H1 (cell line): ENCODE measurements around the gene PTPRCAP. TPM values are rescaled to one million over a fixed set of nuclear protein-coding genes. Genes with fewer than 3 reads are reported as not detected.
A peak's percentile ranks its signal among the peaks of the same experiment; 100 is the strongest.

Source experiments
- CTCF ChIA-PET: fragments of 300-600 bp; sonication (Branson Sonifier 250); formaldehyde crosslinking; loops from one replicate; lab custom pipeline; 2021; ENCODE audit not compliant: partially characterized antibody; lab: Charles Lee
- POLR2A ChIA-PET: fragments of 300-600 bp; sonication (Branson Sonifier 250); formaldehyde crosslinking; loops from one replicate; lab custom pipeline; 2021; ENCODE audit warnings: inconsistent platforms; ENCODE audit not compliant: partially characterized antibody; lab: Charles Lee
- DNase-seq, 2 experiments: peaks; one replicate each; pipeline versions ENCODE4 v3.0.0 to v3.0.0-alpha.2; 2010 to 2022; ENCODE audit warnings: low spot score in 2 of 2, low read depth in 1 of 2, mixed read lengths in 1 of 2
- FAIRE-seq: peaks from 2 replicates; lab custom pipeline; 2011; peaks lifted over from hg19 to GRCh38; lab: Jason Lieb, UNC
- H2AFZ ChIP-seq: 2 replicates; pipeline ENCODE4 v1.8.1; 2012; ENCODE audit warnings: low read length, inconsistent platforms
- H2AK5ac ChIP-seq: 2 replicates; pipeline ENCODE4 v1.6.1; 2013; ENCODE audit warnings: low read depth, low read length
- H2BK120ac ChIP-seq: replicated peaks from 2 replicates; pipeline ENCODE3; 2013; ENCODE audit warnings: low read depth, low read length, inconsistent platforms
- H2BK12ac ChIP-seq: 2 replicates; pipeline ENCODE4 v1.6.1; 2013; ENCODE audit warnings: low read depth, low read length
- H2BK15ac ChIP-seq: 2 replicates; pipeline ENCODE4 v1.6.1; 2013; ENCODE audit warnings: low read length
- H2BK20ac ChIP-seq: 2 replicates; pipeline ENCODE4 v1.6.1; 2013; ENCODE audit warnings: low read length
- H2BK5ac ChIP-seq: 2 replicates; pipeline ENCODE4 v1.6.1; 2013; ENCODE audit warnings: low read depth, low read length
- H3K14ac ChIP-seq: 2 replicates; pipeline ENCODE4 v1.6.1; 2013; ENCODE audit warnings: inconsistent platforms; ENCODE audit not compliant: insufficient read length
- H3K18ac ChIP-seq: 2 replicates; pipeline ENCODE4 v1.6.1; 2013; ENCODE audit warnings: low read length; ENCODE audit errors: extremely low read depth
- H3K23ac ChIP-seq: 2 replicates; pipeline ENCODE4 v1.6.1; 2013; ENCODE audit warnings: inconsistent platforms; ENCODE audit not compliant: insufficient read length
- H3K23me2 ChIP-seq: 2 replicates; pipeline ENCODE4 v1.6.1; 2013; ENCODE audit warnings: low read depth, low read length
- H3K27ac ChIP-seq: 2 replicates; pipeline ENCODE4 v1.6.1; 2011; ENCODE audit warnings: low read depth, low read length, inconsistent platforms
- H3K27me3 ChIP-seq, 4 experiments: replicated peaks in 1 of 4; 1 replicate in 1 of 4; 2 replicates in 3 of 4; pipeline versions ENCODE4 v1.6.1 to v1.8.1; 2011 to 2013; ENCODE audit warnings: low read length in 3 of 4, mild to moderate bottlenecking in 3 of 4, inconsistent platforms in 2 of 4, mixed read lengths in 2 of 4, moderate library complexity in 1 of 4; ENCODE audit not compliant: control insufficient read depth in 3 of 4, insufficient read depth in 3 of 4; ENCODE audit errors: extremely low read depth in 1 of 4
- H3K36me3 ChIP-seq, 4 experiments: 2 replicates each; pipeline versions ENCODE4 v1.6.1 to v1.8.1; 2011 to 2013; ENCODE audit warnings: mild to moderate bottlenecking in 4 of 4, low read length in 3 of 4, moderate library complexity in 2 of 4, control low read depth in 1 of 4, inconsistent platforms in 1 of 4; ENCODE audit not compliant: insufficient read depth in 4 of 4, control insufficient read depth in 2 of 4
- H3K4ac ChIP-seq: replicated peaks from 2 replicates; pipeline ENCODE3; 2013; ENCODE audit warnings: low read length, low read depth, mixed read lengths, inconsistent platforms; ENCODE audit not compliant: insufficient read length
- H3K4me1 ChIP-seq, 4 experiments: replicated peaks in 1 of 4; 1 replicate in 1 of 4; 2 replicates in 3 of 4; pipeline versions ENCODE4 v1.6.1 to v1.8.1; 2011 to 2013; ENCODE audit warnings: low read length in 3 of 4, inconsistent platforms in 2 of 4, mixed read lengths in 1 of 4; ENCODE audit not compliant: insufficient read depth in 4 of 4, control insufficient read depth in 3 of 4
- H3K4me2 ChIP-seq, 2 experiments: 2 replicates each; pipeline versions ENCODE4 v1.6.1 to v1.8.1; 2011 to 2013; ENCODE audit warnings: low read depth in 2 of 2, low read length in 2 of 2, control low read depth in 1 of 2, inconsistent platforms in 1 of 2, mild to moderate bottlenecking in 1 of 2; ENCODE audit not compliant: insufficient read depth in 1 of 2
- H3K4me3 ChIP-seq, 4 experiments: fragments of 200-600, 300-600 bp in 1 of 4; sonication (generic), shearing (Covaris generic), sonication (Bioruptor Twin) in 1 of 4; 2 replicates each; pipeline versions ENCODE4 v1.5.1 to v1.8.1; 2011 to 2016; ENCODE audit warnings: low read length in 4 of 4, low read depth in 3 of 4, control low read depth in 2 of 4, inconsistent platforms in 2 of 4, mild to moderate bottlenecking in 2 of 4, mixed read lengths in 1 of 4, moderate library complexity in 1 of 4; ENCODE audit not compliant: insufficient read depth in 2 of 4; ENCODE audit errors: extremely low read depth in 1 of 4
- H3K56ac ChIP-seq: replicated peaks from 2 replicates; pipeline ENCODE3; 2013; ENCODE audit warnings: low read depth, mild to moderate bottlenecking, mixed read lengths, low read length, inconsistent platforms; ENCODE audit not compliant: insufficient read length
- H3K79me1 ChIP-seq: 2 replicates; pipeline ENCODE4 v1.6.1; 2013; ENCODE audit warnings: low read depth, low read length, control low read depth
- H3K79me2 ChIP-seq, 2 experiments: 2 replicates each; pipeline versions ENCODE4 v1.6.1 to v1.8.1; 2012 to 2013; ENCODE audit warnings: low read length in 2 of 2, mild to moderate bottlenecking in 2 of 2, inconsistent platforms in 1 of 2; ENCODE audit not compliant: insufficient read depth in 2 of 2, control insufficient read depth in 1 of 2
- H3K9ac ChIP-seq, 4 experiments: replicated peaks in 1 of 4; 1 replicate in 1 of 4; 2 replicates in 3 of 4; pipeline versions ENCODE4 v1.6.1 to v1.8.1; 2011 to 2013; ENCODE audit warnings: low read depth in 3 of 4, low read length in 3 of 4, control low read depth in 2 of 4, mild to moderate bottlenecking in 2 of 4, moderate library complexity in 2 of 4, inconsistent platforms in 1 of 4; ENCODE audit errors: extremely low read depth in 1 of 4
- H3K9me3 ChIP-seq, 2 experiments: 2 replicates each; pipeline versions ENCODE4 v1.6.1 to v1.8.1; 2012 to 2013; ENCODE audit warnings: mild to moderate bottlenecking in 2 of 2, moderate library complexity in 2 of 2, control low read depth in 1 of 2, inconsistent platforms in 1 of 2, low read depth in 1 of 2, low read length in 1 of 2, mixed read lengths in 1 of 2; ENCODE audit not compliant: insufficient read depth in 2 of 2
- H4K20me1 ChIP-seq, 2 experiments: replicated peaks in 1 of 2; 2 replicates each; pipeline versions ENCODE3 to v1.8.1; 2011 to 2013; ENCODE audit warnings: inconsistent platforms in 2 of 2, low read length in 2 of 2, mild to moderate bottlenecking in 1 of 2; ENCODE audit not compliant: insufficient read depth in 2 of 2, control insufficient read depth in 1 of 2
- H4K5ac ChIP-seq: 2 replicates; pipeline ENCODE4 v1.6.1; 2013; ENCODE audit warnings: low read length, low read depth, mixed read lengths, inconsistent platforms; ENCODE audit not compliant: insufficient read length
- H4K8ac ChIP-seq: 2 replicates; pipeline ENCODE4 v1.8.0; 2013; ENCODE audit warnings: mild to moderate bottlenecking, moderate library complexity, low read length, inconsistent platforms; ENCODE audit not compliant: insufficient read depth; ENCODE audit errors: extremely low read depth
- H4K91ac ChIP-seq: replicated peaks from 2 replicates; pipeline ENCODE3; 2013; ENCODE audit warnings: low read length, mixed read lengths, inconsistent platforms; ENCODE audit not compliant: insufficient read length
- BCL11A ChIP-seq, 2 experiments: IDR thresholded peaks; one replicate each; pipeline ENCODE4 v1.6.1; 2011; ENCODE audit warnings: low read depth in 2 of 2, low read length in 2 of 2, mild to moderate bottlenecking in 2 of 2
- BRCA1 ChIP-seq: IDR thresholded peaks from 2 replicates; pipeline ENCODE4 v1.6.1; 2012; ENCODE audit warnings: low read depth, low read length, improper control_type of control experiment
- EGR1 ChIP-seq: IDR thresholded peaks from 2 replicates; pipeline ENCODE4 v1.6.1; 2011; ENCODE audit warnings: low read depth, low read length, borderline replicate concordance
- GABPA ChIP-seq: IDR thresholded peaks from 2 replicates; pipeline ENCODE4 v1.6.1; 2011; ENCODE audit warnings: mild to moderate bottlenecking, low read length, moderate library complexity, borderline replicate concordance; ENCODE audit not compliant: insufficient read depth
- PHF8 ChIP-seq: fragments of 200-600 bp; sonication (generic); conservative IDR thresholded peaks from 2 replicates; pipeline ENCODE4 v1.7.1; 2012; ENCODE audit warnings: low read depth, mild to moderate bottlenecking, inconsistent platforms, low read length, moderate library complexity
- POLR2A ChIP-seq, 2 experiments: IDR thresholded peaks; 1 replicate in 1 of 2; 2 replicates in 1 of 2; pipeline ENCODE4 v1.6.1; 2011; ENCODE audit warnings: low read depth in 2 of 2, low read length in 2 of 2, mild to moderate bottlenecking in 2 of 2; ENCODE audit errors: control extremely low read depth in 1 of 2
- RNF2 ChIP-seq: fragments of 200-900, 300-1000 bp; sonication (generic); IDR thresholded peaks from 2 replicates; pipeline ENCODE4 v1.7.1; 2016; ENCODE audit warnings: borderline replicate concordance, low read depth, mild to moderate bottlenecking, antibody characterized with exemption, low read length; ENCODE audit not compliant: poor library complexity, severe bottlenecking; ENCODE audit errors: missing control alignments
- RXRA ChIP-seq: IDR thresholded peaks from 2 replicates; pipeline ENCODE4 v1.6.1; 2011; ENCODE audit warnings: low read depth, mild to moderate bottlenecking, low read length, moderate library complexity; ENCODE audit not compliant: insufficient read depth
- USF2 ChIP-seq: IDR thresholded peaks from 2 replicates; pipeline ENCODE4 v1.6.1; 2011; ENCODE audit warnings: low read length, improper control_type of control experiment
- WGBS, 2 experiments: shearing (Covaris generic) in 1 of 2; methylation state at CpG; one replicate each; pipeline versions ENCODE4 v1.1.6 to v1.1.7; 2013 to 2015; ENCODE audit warnings: low lambda C conversion rate in 2 of 2, mixed read lengths in 2 of 2, inconsistent platforms in 1 of 2, low coverage in 1 of 2, missing lambda C conversion rate in 1 of 2; ENCODE audit not compliant: insufficient replicate concordance in 2 of 2, insufficient coverage in 1 of 2, insufficient read length in 1 of 2; ENCODE audit errors: extremely low coverage in 1 of 2, missing lambda C conversion rate in 1 of 2; 5-methylcytosine and 5-hydroxymethylcytosine counted together
- polyA plus RNA-seq, 7 experiments: library from polyadenylated mRNA; depleted of rRNA in 3 of 7; stranded (reverse) in 5 of 7; unstranded in 2 of 7; fragments of >200 nt in 5 of 7; fragments of 200-250 nt in 2 of 7; gene quantifications; 1 replicate in 5 of 7; 2 replicates in 1 of 7; 4 replicates in 1 of 7; pipeline versions ENCODE4 v1.2.1 to v1.2.3, GENCODE V29; 2011 to 2013; ENCODE audit warnings: missing spikeins in 2 of 7, mixed read lengths in 2 of 7
- total RNA-seq: library from RNA; stranded (reverse); fragmentation: NEBNext Ultra II Directional; extraction: Animal tissue kit (Norgen Biotek cat#: 25700); gene quantifications from 2 replicates; pipeline ENCODE4 v1.2.1, GENCODE V29; 2021

The PTPRCAP gene
- total and polyA plus RNA-seq, 2 of the 8 experiments (the other 6 are each of a cell fraction or from before 2014, with no cell fraction given): 0.78 to 6.7 TPM

- H3K23ac ChIP-seq: no peak overlapping the region
- peaks cover 0 to 10% of the 10 kb centered on the region in 2 experiments; a peak in 2 of 4 replicates for H3K79me2 ChIP-seq
- H3K27me3 ChIP-seq: no peaks in the 10 kb centered on the region
- no peak overlapping the region for H2BK15ac ChIP-seq
- H3K4me2 ChIP-seq: peak overlapping the region; percentile 86
- H4K5ac ChIP-seq: no peak overlapping the region
- H2AFZ ChIP-seq: no peak overlapping the region
- FAIRE-seq (no peak), DNase-seq (no peak)
- no peaks in the 10 kb centered on the region for H3K9me3 ChIP-seq
- no peak overlapping the region for H3K18ac ChIP-seq
- H3K23me2 ChIP-seq: peaks cover 4% of the 10 kb centered on the region; the same call in 1 of the 2 replicates
- no peak overlapping the region for H2BK12ac ChIP-seq
- peak overlapping the region in 2 of 4 experiments; percentile 56 to 79; a peak in 3 of 7 replicates for H3K9ac ChIP-seq
- H2BK120ac ChIP-seq: no peak overlapping the region
- H2BK20ac ChIP-seq: no peak overlapping the region
- H3K14ac ChIP-seq: no peak overlapping the region
- peaks cover 0 to 11% (median 4%) of the 10 kb centered on the region in 4 experiments; a peak in 5 of 7 replicates for H3K4me1 ChIP-seq
- peaks cover 3% of the 10 kb centered on the region for H3K79me1 ChIP-seq
- H4K91ac ChIP-seq: no peak overlapping the region
- no peak overlapping the region for H3K27ac ChIP-seq
- TF ChIP-seq PHF8 (no peak), RNF2 (no peak), RXRA (no peak), EGR1 (no peak), BRCA1 (no peak), POLR2A (IDR thresholded peaks at IDR 0.05; ENCODE audit: control extremely low read depth in 1 of 2, low read depth in 2 of 2, low read length in 2 of 2) (no peak), BCL11A (IDR thresholded peaks at IDR 0.05; ENCODE audit: low read depth in 2 of 2, low read length in 2 of 2) (no peak), USF2 (no peak), GABPA (no peak)
- no peak overlapping the region for H2AK5ac ChIP-seq
- no peak overlapping the region; the same call in 1 of the 2 replicates for H4K8ac ChIP-seq
- peaks cover 0 to 13% of the 10 kb centered on the region in 2 experiments for H4K20me1 ChIP-seq
- no peak overlapping the region for H3K56ac ChIP-seq
- ChIA-PET CTCF (interaction anchor here (0.6 to 4.9 kb wide), 13 partner anchors 9 to 138 kb away, joined by 3 to 25 read pairs (median 10); partner anchors contain the start of genes POLD4 and RAD9A), POLR2A (interaction anchor here (0.8 to 4.3 kb wide), 18 partner anchors 8 to 114 kb away, joined by 3 to 31 read pairs (median 4); partner anchors contain the start of genes PTPRCAP, RAD9A, RPS6KB2 and SSH3)
- H3K4me3 ChIP-seq: peak overlapping the region; percentile 44 to 98 (median 73)
- H3K4ac ChIP-seq: no peak overlapping the region
- no peak overlapping the region for H2BK5ac ChIP-seq
- WGBS, 2 experiments: 89% methylated on average over 22 of the region's 23 CpGs; no CpG with 5 or more reads in 1 of the 2 experiments
- peaks cover 6 to 21% (median 18%) of the 10 kb centered on the region in 4 experiments; a peak in 6 of 8 replicates for H3K36me3 ChIP-seq
Measured at GRCh38 chr11:67400251-67400941, 37.1 kb downstream of the PTPRCAP start.
